ENCODE measurements around the gene PELI2.

Gene PELI2

GRCh38 chr14:56175773-56176172, 57.6 kb downstream of the PELI2 start:
- no peak overlapping the region for H3K27ac ChIP-seq
- H4K20me1 ChIP-seq (ENCODE audit: insufficient read depth) = no peaks in the 10 kb centered on the region
- no peaks in the 10 kb centered on the region for H3K36me3 ChIP-seq (ENCODE audit: insufficient read depth)
- H2AFZ ChIP-seq (ENCODE audit: low read depth) = no peak overlapping the region
- no peak for TF ChIP-seq CTCF (conservative IDR thresholded peaks at IDR 0.05; ENCODE audit: low read depth, low read length)
- H3K27me3 ChIP-seq (ENCODE audit: insufficient read depth, low read depth) = no peaks in the 10 kb centered on the region
- no peak overlapping the region for H3K9ac ChIP-seq
- no peak overlapping the region for H3K4me3 ChIP-seq (IDR thresholded peaks at IDR 0.05; ENCODE audit: insufficient read depth, low read depth, low read length)
- no peak overlapping the region for H3K4me2 ChIP-seq
- no peaks in the 10 kb centered on the region; the same call in 1 of the 2 replicates for H3K79me2 ChIP-seq (ENCODE audit: insufficient read depth, low read depth)
- H3K4me1 ChIP-seq (ENCODE audit: low read depth, poor library complexity, severe bottlenecking) = peaks cover 22% of the 10 kb centered on the region

- TF ChIP-seq CTCF (conservative IDR thresholded peaks at IDR 0.05; ENCODE audit: low read depth, low read length) = no peak
- Histone ChIP-seq H4K20me1 (ENCODE audit: insufficient read depth) (no peaks in the 10 kb centered on the region), H3K4me3 (IDR thresholded peaks at IDR 0.05; ENCODE audit: insufficient read depth, low read depth, low read length) (no peak overlapping the region), H3K79me2 (ENCODE audit: insufficient read depth, low read depth) (no peaks in the 10 kb centered on the region; the same call in 1 of the 2 replicates), H3K36me3 (ENCODE audit: insufficient read depth) (no peaks in the 10 kb centered on the region), H3K27ac (no peak overlapping the region), H3K9ac (no peak overlapping the region), H3K27me3 (ENCODE audit: insufficient read depth, low read depth) (no peaks in the 10 kb centered on the region), H2AFZ (ENCODE audit: low read depth) (no peak overlapping the region), H3K4me1 (ENCODE audit: low read depth, poor library complexity, severe bottlenecking) (peaks cover 22% of the 10 kb centered on the region), H3K4me2 (no peak overlapping the region)
These were observed 58.3 kb downstream of the PELI2 start for GRCh38 chr14:56176530-56176929.

- Histone ChIP-seq H3K27ac (no peak overlapping the region), H3K27me3 (ENCODE audit: insufficient read depth, low read depth) (no peaks in the 10 kb centered on the region), H2AFZ (ENCODE audit: low read depth) (no peak overlapping the region), H3K36me3 (ENCODE audit: insufficient read depth) (no peaks in the 10 kb centered on the region), H3K79me2 (ENCODE audit: insufficient read depth, low read depth) (no peaks in the 10 kb centered on the region; the same call in 1 of the 2 replicates), H3K4me3 (IDR thresholded peaks at IDR 0.05; ENCODE audit: insufficient read depth, low read depth, low read length) (no peak overlapping the region), H3K9ac (no peak overlapping the region), H4K20me1 (ENCODE audit: insufficient read depth) (no peaks in the 10 kb centered on the region), H3K4me1 (ENCODE audit: low read depth, poor library complexity, severe bottlenecking) (peaks cover 19% of the 10 kb centered on the region), H3K4me2 (no peak overlapping the region)
- no peak for TF ChIP-seq CTCF (conservative IDR thresholded peaks at IDR 0.05; ENCODE audit: low read depth, low read length)
These were observed 58.8 kb downstream of the PELI2 start for GRCh38 chr14:56177036-56177435.

- TF ChIP-seq CTCF (conservative IDR thresholded peaks at IDR 0.05; ENCODE audit: low read depth, low read length) = no peak
- Histone ChIP-seq H4K20me1 (ENCODE audit: insufficient read depth) (no peaks in the 10 kb centered on the region), H3K4me1 (ENCODE audit: low read depth, poor library complexity, severe bottlenecking) (peaks cover 11% of the 10 kb centered on the region), H3K4me2 (no peak overlapping the region), H3K79me2 (ENCODE audit: insufficient read depth, low read depth) (no peaks in the 10 kb centered on the region), H3K4me3 (IDR thresholded peaks at IDR 0.05; ENCODE audit: insufficient read depth, low read depth, low read length) (no peak overlapping the region), H3K9ac (no peak overlapping the region), H3K27me3 (ENCODE audit: insufficient read depth, low read depth) (no peaks in the 10 kb centered on the region), H3K36me3 (ENCODE audit: insufficient read depth) (no peaks in the 10 kb centered on the region), H3K27ac (no peak overlapping the region), H2AFZ (ENCODE audit: low read depth) (no peak overlapping the region)
These were observed 62.7 kb downstream of the PELI2 start for GRCh38 chr14:56180754-56181542.
